ENCODE results near the gene ATP5F1E. TPM values are rescaled to one million over a fixed set of nuclear protein-coding genes. Genes with fewer than 3 reads are reported as not detected.

Gene ATP5F1E
- total RNA-seq, 4 donors from 2014 or later: 13.3 to 57.8 (median 32.4) TPM

GRCh38 chr20:59016795-59017492, 15.2 kb downstream of the ATP5F1E start:
- intact Hi-C loops (cut with DNase I): no loop called here
- Histone ChIP-seq H3K4me1 (no peaks in the 10 kb centered on the region), H3K36me3 (no peaks in the 10 kb centered on the region), H3K27me3 (no peaks in the 10 kb centered on the region), H3K4me3 (replicated peaks in 1 of 3) (no peak overlapping the region), H3K9me3 (no peaks in the 10 kb centered on the region), H3K27ac (no peak overlapping the region)
- no peak for DNase-seq
- WGBS, 2 donors: 57 to 70% methylated on average over 4 of the region's 4 CpGs
- no peak for TF ChIP-seq CTCF (IDR thresholded peaks at IDR 0.05)
- TF ChIP-seq POLR2A (IDR thresholded peaks at IDR 0.05): no peak

- TF ChIP-seq POLR2A (IDR thresholded peaks at IDR 0.05): no peak
- no peak for TF ChIP-seq CTCF (IDR thresholded peaks at IDR 0.05)
- intact Hi-C loops (cut with DNase I): no loop called here
- H3K9me3 ChIP-seq: no peaks in the 10 kb centered on the region
- no peaks in the 10 kb centered on the region for H3K4me1 ChIP-seq
- no peaks in the 10 kb centered on the region for H3K27me3 ChIP-seq
- WGBS, 2 donors: 75 to 84% methylated on average over 16 of the region's 16 CpGs
- H3K36me3 ChIP-seq: no peaks in the 10 kb centered on the region
- H3K4me3 ChIP-seq (replicated peaks in 1 of 3): no peak overlapping the region
- no peak overlapping the region for H3K27ac ChIP-seq
- no peak for DNase-seq
Observed at GRCh38 chr20:59015812-59016711, 16.1 kb downstream of the ATP5F1E start.

GRCh38 chr20:59015411-59015810, 16.7 kb downstream of the ATP5F1E start:
- intact Hi-C loops (cut with DNase I): no loop called here
- Histone ChIP-seq H3K27ac (no peak overlapping the region), H3K4me1 (peaks cover 3 to 6% of the 10 kb centered on the region in 2 donors), H3K36me3 (no peaks in the 10 kb centered on the region), H3K9me3 (no peaks in the 10 kb centered on the region), H3K27me3 (no peaks in the 10 kb centered on the region), H3K4me3 (replicated peaks in 1 of 3) (no peak overlapping the region)
- DNase-seq: no peak
- 88% methylated on average over 16 of the region's 16 CpGs for WGBS, 2 donors
- TF ChIP-seq CTCF (IDR thresholded peaks at IDR 0.05) (no peak), POLR2A (IDR thresholded peaks at IDR 0.05) (no peak)

- WGBS, 2 donors: 89 to 94% methylated on average over 8 to 16 of the region's 17 CpGs
- Histone ChIP-seq H3K9me3 (no peaks in the 10 kb centered on the region), H3K27me3 (no peaks in the 10 kb centered on the region), H3K27ac (no peak overlapping the region), H3K4me3 (replicated peaks in 1 of 3) (no peak overlapping the region), H3K36me3 (no peaks in the 10 kb centered on the region), H3K4me1 (peaks cover 9 to 12% of the 10 kb centered on the region in 2 donors)
- intact Hi-C loops (cut with DNase I): no loop called here
- DNase-seq: no peak
- TF ChIP-seq POLR2A (IDR thresholded peaks at IDR 0.05) (no peak), CTCF (IDR thresholded peaks at IDR 0.05) (no peak)
Observed at GRCh38 chr20:59014680-59015389, 17.3 kb downstream of the ATP5F1E start.
